ENCODE results near the gene NLRP6.
A peak's percentile ranks its signal among the peaks of the same experiment; 100 is the strongest.
"Not testable (repeated sequence)": the region's sequence is repeated elsewhere in the genome, so short reads cannot be mapped to it uniquely, and the experiment has no call there.

NLRP6 gene

GRCh38 chr11:298406-299065, 20.3 kb downstream of the NLRP6 start:
- H3K27ac ChIP-seq (ENCODE audit: low read depth, low read length) = no peak overlapping the region
- H3K9ac ChIP-seq (ENCODE audit: low read length) = no peak overlapping the region
- H3K4me1 ChIP-seq (ENCODE audit: insufficient read depth, low read length) = no peaks in the 10 kb centered on the region
- no peak overlapping the region for H3K4me3 ChIP-seq (ENCODE audit: low read depth in 1 of 2, low read length in 2 of 2)
- no peaks in the 10 kb centered on the region for H3K9me3 ChIP-seq (ENCODE audit: low read length)
- no peaks in the 10 kb centered on the region for H3K36me3 ChIP-seq (ENCODE audit: insufficient read depth, low read length)
- peaks cover 6 to 42% of the 10 kb centered on the region in 2 donors for H3K27me3 ChIP-seq (ENCODE audit: control insufficient read depth in 1 of 2, insufficient read depth in 2 of 2, low read length in 2 of 2)

GRCh38 chr11:299081-299891, 21.1 kb downstream of the NLRP6 start, which contains the start of gene IFITM5:
IFITM5 (minus strand) TSS chr11:299526; CDS start chr11:299490, 36 bp downstream.
- H3K9ac ChIP-seq (ENCODE audit: low read length) = no peak within 1 kb of the TSS
- no peaks in the 10 kb centered on the region for H3K36me3 ChIP-seq (ENCODE audit: insufficient read depth, low read length)
- peaks cover 6 to 42% of the 10 kb centered on the region in 2 donors for H3K27me3 ChIP-seq (ENCODE audit: control insufficient read depth in 1 of 2, insufficient read depth in 2 of 2, low read length in 2 of 2)
- no peaks in the 10 kb centered on the region for H3K9me3 ChIP-seq (ENCODE audit: low read length)
- no peak within 1 kb of the TSS for H3K27ac ChIP-seq (ENCODE audit: low read depth, low read length)
- no peaks in the 10 kb centered on the region for H3K4me1 ChIP-seq (ENCODE audit: insufficient read depth, low read length)
- no peak within 1 kb of the TSS for H3K4me3 ChIP-seq (ENCODE audit: low read depth in 1 of 2, low read length in 2 of 2)

- Histone ChIP-seq H3K9me3 (ENCODE audit: low read length) (no peaks in the 10 kb centered on the region), H3K36me3 (ENCODE audit: insufficient read depth, low read length) (no peaks in the 10 kb centered on the region), H3K4me3 (ENCODE audit: low read depth in 1 of 2, low read length in 2 of 2) (no peak overlapping the region), H3K27ac (ENCODE audit: low read depth, low read length) (no peak overlapping the region), H3K27me3 (ENCODE audit: control insufficient read depth in 1 of 2, insufficient read depth in 2 of 2, low read length in 2 of 2) (peaks cover 6 to 42% of the 10 kb centered on the region in 2 donors), H3K9ac (ENCODE audit: low read length) (no peak overlapping the region), H3K4me1 (ENCODE audit: insufficient read depth, low read length) (peaks cover 5% of the 10 kb centered on the region)
Observed at GRCh38 chr11:299951-300735, 21.9 kb downstream of the NLRP6 start.

GRCh38 chr11:303363-303762, 25.2 kb downstream of the NLRP6 start:
- peaks cover 6% of the 10 kb centered on the region for H3K4me1 ChIP-seq (ENCODE audit: insufficient read depth, low read length)
- no peaks in the 10 kb centered on the region for H3K9me3 ChIP-seq (ENCODE audit: low read length)
- peaks cover 6 to 20% of the 10 kb centered on the region in 2 donors for H3K27me3 ChIP-seq (ENCODE audit: control insufficient read depth in 1 of 2, insufficient read depth in 2 of 2, low read length in 2 of 2)
- H3K36me3 ChIP-seq (ENCODE audit: insufficient read depth, low read length) = no peaks in the 10 kb centered on the region
- no peak overlapping the region for H3K4me3 ChIP-seq (ENCODE audit: low read depth in 1 of 2, low read length in 2 of 2)
- no peak overlapping the region for H3K9ac ChIP-seq (ENCODE audit: low read length)
- H3K27ac ChIP-seq (ENCODE audit: low read depth, low read length) = no peak overlapping the region

- H3K4me1 ChIP-seq (ENCODE audit: insufficient read depth, low read length) = peaks cover 6% of the 10 kb centered on the region
- peaks cover 0 to 13% of the 10 kb centered on the region in 2 donors for H3K27me3 ChIP-seq (ENCODE audit: control insufficient read depth in 1 of 2, insufficient read depth in 2 of 2, low read length in 2 of 2)
- H3K9me3 ChIP-seq (ENCODE audit: low read length) = no peaks in the 10 kb centered on the region
- H3K36me3 ChIP-seq (ENCODE audit: insufficient read depth, low read length) = no peaks in the 10 kb centered on the region
- no peak overlapping the region for H3K9ac ChIP-seq (ENCODE audit: low read length)
- H3K27ac ChIP-seq (ENCODE audit: low read depth, low read length) = no peak overlapping the region
- H3K4me3 ChIP-seq (ENCODE audit: low read depth in 1 of 2, low read length in 2 of 2) = no peak overlapping the region
Observed at GRCh38 chr11:304061-304506, 25.9 kb downstream of the NLRP6 start.

- Histone ChIP-seq H3K9me3 (ENCODE audit: low read length) (no peaks in the 10 kb centered on the region), H3K4me1 (ENCODE audit: insufficient read depth, low read length) (peaks cover 12% of the 10 kb centered on the region), H3K27me3 (ENCODE audit: control insufficient read depth in 1 of 2, insufficient read depth in 2 of 2, low read length in 2 of 2) (peaks cover 0 to 2% of the 10 kb centered on the region in 2 donors), H3K4me3 (ENCODE audit: low read depth in 1 of 2, low read length in 2 of 2) (no peak overlapping the region), H3K9ac (ENCODE audit: low read length) (no peak overlapping the region), H3K36me3 (ENCODE audit: insufficient read depth, low read length) (no peaks in the 10 kb centered on the region), H3K27ac (ENCODE audit: low read depth, low read length) (no peak overlapping the region)
Observed at GRCh38 chr11:304915-305843, 27.0 kb downstream of the NLRP6 start.

- Histone ChIP-seq H3K36me3 (ENCODE audit: insufficient read depth, low read length) (no peaks in the 10 kb centered on the region), H3K27me3 (ENCODE audit: control insufficient read depth in 1 of 2, insufficient read depth in 2 of 2, low read length in 2 of 2) (no peaks in the 10 kb centered on the region), H3K4me1 (ENCODE audit: insufficient read depth, low read length) (peaks cover 12% of the 10 kb centered on the region), H3K4me3 (ENCODE audit: low read depth in 1 of 2, low read length in 2 of 2) (no peak overlapping the region), H3K27ac (ENCODE audit: low read depth, low read length) (no peak overlapping the region), H3K9me3 (ENCODE audit: low read length) (no peaks in the 10 kb centered on the region), H3K9ac (ENCODE audit: low read length) (no peak overlapping the region)
Observed at GRCh38 chr11:305844-306211, 27.6 kb downstream of the NLRP6 start.

- H3K9me3 ChIP-seq (ENCODE audit: low read length) = no peaks in the 10 kb centered on the region
- no peaks in the 10 kb centered on the region for H3K36me3 ChIP-seq (ENCODE audit: insufficient read depth, low read length)
- no peak overlapping the region for H3K27ac ChIP-seq (ENCODE audit: low read depth, low read length)
- peaks cover 14% of the 10 kb centered on the region for H3K4me1 ChIP-seq (ENCODE audit: insufficient read depth, low read length)
- H3K27me3 ChIP-seq (ENCODE audit: control insufficient read depth in 1 of 2, insufficient read depth in 2 of 2, low read length in 2 of 2) = no peaks in the 10 kb centered on the region
- no peak overlapping the region for H3K4me3 ChIP-seq (ENCODE audit: low read depth in 1 of 2, low read length in 2 of 2)
- H3K9ac ChIP-seq (ENCODE audit: low read length) = no peak overlapping the region
Observed at GRCh38 chr11:306645-307371, 28.6 kb downstream of the NLRP6 start.

GRCh38 chr11:307766-308708, 29.8 kb downstream of the NLRP6 start, which contains the start of gene IFITM2:
IFITM2 (plus strand) TSS chr11:307816; CDS start chr11:308193, 377 bp downstream.
- not testable (repeated sequence) for H3K9me3 ChIP-seq (ENCODE audit: low read length); H3K9ac ChIP-seq (ENCODE audit: low read length); H3K36me3 ChIP-seq (ENCODE audit: insufficient read depth, low read length); H3K27me3 ChIP-seq (ENCODE audit: control insufficient read depth in 1 of 2, insufficient read depth in 2 of 2, low read length in 2 of 2)
- Histone ChIP-seq H3K4me3 (ENCODE audit: low read depth in 1 of 2, low read length in 2 of 2) (peak within 1 kb of the TSS in 1 of 2 donors; percentile 53), H3K27ac (ENCODE audit: low read depth, low read length) (peak within 1 kb of the TSS; percentile 52), H3K4me1 (ENCODE audit: insufficient read depth, low read length) (peaks cover 26% of the 10 kb centered on the region)
